ENCODE data around the gene CCL3.

Gene CCL3

DNA sequence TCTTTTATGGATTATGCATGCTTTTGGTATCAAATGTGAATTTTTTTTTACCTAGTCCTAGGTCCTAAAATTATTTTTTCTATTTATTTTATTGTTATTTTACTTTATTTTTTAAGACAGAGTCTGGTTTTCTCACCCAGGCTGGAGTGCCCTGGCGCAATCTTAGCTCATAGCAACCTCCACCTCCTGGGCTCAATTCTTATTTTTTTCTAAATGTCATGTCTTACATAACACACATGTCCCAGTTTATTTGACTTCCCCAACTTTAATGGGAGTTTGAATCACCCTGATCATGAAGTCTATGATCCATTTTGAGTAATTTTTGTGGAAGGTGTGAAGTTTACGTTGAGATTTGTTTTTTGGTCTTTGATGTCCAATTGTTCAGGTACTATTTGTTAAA, 29.1 kb downstream of the CCL3 start:
- DNase-seq (ENCODE audit: insufficient read length, low spot score) (no peak), FAIRE-seq (no peak)
- no peak for TF ChIP-seq POLR2A (IDR thresholded peaks at IDR 0.05; ENCODE audit: low read depth, low read length)

DNA sequence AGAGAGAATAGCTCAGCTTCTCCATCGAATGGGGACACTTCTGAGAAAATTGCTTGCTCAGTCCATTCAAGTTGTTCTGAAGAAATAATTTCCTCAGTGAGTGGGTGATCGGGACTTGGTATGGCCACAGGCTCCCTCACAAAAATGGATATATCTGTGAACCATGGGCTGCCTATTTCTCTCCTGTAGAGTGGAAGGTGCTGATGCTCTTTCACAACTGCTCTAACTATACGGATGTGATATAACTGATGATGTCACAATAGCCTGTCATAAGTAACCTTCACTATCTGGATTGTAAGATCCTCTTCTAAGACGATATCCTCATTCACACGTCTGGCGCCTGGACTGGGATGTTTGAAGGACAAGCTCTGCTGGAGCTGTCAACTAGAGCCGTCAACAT, 30.5 kb downstream of the CCL3 start:
- FAIRE-seq, result no peak
- no peak for TF ChIP-seq POLR2A (IDR thresholded peaks at IDR 0.05; ENCODE audit: low read depth, low read length)

DNA sequence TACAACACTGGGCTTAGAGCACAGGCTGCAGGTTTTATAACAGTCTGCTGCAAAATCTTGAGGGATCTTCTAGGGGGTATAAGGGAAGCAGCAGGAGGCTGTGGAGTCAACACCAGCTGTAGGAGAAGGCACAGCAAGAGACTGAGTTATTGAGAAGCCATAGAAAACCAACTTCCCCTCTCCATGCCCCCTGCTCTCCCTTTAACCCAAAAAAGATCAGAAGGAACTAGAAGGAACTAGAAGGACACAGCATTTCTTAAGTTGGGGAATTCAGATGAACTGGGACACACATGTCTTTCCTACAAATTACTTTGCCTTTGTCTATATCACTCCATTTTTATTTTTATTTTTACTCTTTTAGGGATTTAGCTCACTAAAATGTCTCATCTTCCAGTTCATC, 32.0 kb downstream of the CCL3 start:
- DNase-seq (ENCODE audit: insufficient read length, low spot score) (no peak), FAIRE-seq (no peak)
- TF ChIP-seq POLR2A (IDR thresholded peaks at IDR 0.05; ENCODE audit: low read depth, low read length), result no peak

More for the DNA sequence above, 30.5 kb downstream of the CCL3 start:
- DNase-seq (ENCODE audit: insufficient read length, low spot score), result no peak

DNA sequence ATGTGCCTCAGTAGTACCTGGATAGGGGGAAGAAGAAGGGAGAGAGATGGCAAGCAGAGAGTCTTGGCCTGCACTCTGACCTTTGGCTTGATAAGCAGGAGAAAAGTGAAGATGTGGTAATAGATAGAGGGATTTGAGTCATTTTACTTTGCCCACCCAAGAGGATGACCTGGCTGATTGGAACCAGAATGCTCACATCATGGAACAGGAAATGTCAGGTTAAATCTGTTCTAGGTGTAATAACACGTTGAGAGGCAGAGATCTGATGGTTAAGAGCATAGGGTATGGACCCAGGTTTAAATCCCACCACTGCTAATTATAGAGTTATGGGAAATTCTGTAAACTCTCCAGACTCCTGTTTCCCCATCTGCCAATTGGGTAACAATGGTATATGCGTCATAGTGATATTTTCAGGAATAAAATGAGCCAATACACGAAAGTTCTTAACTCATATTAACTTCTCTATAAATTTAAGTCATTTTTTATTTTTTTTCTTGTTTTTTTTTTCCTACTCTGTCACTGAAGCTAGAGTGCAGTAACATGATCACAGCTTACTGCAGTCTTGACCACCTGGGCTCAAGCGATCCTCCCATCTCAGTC, 33.9 kb downstream of the CCL3 start:
- FAIRE-seq (no peak), DNase-seq (ENCODE audit: insufficient read length, low spot score) (no peak)
- TF ChIP-seq POLR2A (IDR thresholded peaks at IDR 0.05; ENCODE audit: low read depth, low read length), result no peak

DNA sequence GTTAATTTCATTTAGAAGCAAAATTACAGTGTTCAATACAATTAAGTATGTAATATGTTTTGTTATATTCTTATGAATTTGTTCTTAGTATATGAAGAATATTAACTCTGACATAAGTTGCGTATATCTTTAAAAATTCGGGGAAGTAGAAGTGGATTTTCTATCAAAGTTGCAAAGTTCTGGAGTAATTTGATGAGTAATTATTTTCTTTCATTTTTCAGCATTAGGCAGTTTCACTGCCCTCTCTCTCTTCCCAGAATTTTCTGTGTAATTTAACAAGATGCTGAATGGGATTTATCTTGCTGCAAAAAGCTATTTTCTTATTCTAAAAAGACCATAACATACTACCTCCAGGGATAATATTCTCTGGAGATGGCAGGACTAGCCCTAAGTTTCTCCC, 34.8 kb downstream of the CCL3 start:
- FAIRE-seq, result no peak

DNA sequence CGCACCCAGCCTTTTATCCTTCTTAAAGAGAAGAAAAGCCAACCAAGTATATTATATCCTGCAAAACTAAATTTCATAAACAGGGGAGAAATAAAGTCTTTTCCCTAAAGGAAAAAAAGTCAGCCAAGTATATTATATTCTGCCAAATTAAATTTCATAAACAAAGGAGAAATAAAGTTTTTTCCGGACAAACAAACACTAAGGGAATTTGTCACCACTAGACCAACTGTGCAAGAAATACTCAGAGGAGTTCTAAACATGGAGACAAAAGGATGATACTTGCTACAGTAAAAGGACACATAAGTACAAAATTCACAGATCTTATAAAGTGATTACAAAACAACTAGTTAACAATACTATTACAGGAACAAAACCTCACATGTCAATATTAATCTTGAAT, 40.3 kb downstream of the CCL3 start:
- TF ChIP-seq POLR2A (IDR thresholded peaks at IDR 0.05; ENCODE audit: low read depth, low read length), result no peak

More for the DNA sequence above, 34.8 kb downstream of the CCL3 start:
- no peak for TF ChIP-seq POLR2A (IDR thresholded peaks at IDR 0.05; ENCODE audit: low read depth, low read length)
- no peak for DNase-seq (ENCODE audit: insufficient read length, low spot score)

DNA sequence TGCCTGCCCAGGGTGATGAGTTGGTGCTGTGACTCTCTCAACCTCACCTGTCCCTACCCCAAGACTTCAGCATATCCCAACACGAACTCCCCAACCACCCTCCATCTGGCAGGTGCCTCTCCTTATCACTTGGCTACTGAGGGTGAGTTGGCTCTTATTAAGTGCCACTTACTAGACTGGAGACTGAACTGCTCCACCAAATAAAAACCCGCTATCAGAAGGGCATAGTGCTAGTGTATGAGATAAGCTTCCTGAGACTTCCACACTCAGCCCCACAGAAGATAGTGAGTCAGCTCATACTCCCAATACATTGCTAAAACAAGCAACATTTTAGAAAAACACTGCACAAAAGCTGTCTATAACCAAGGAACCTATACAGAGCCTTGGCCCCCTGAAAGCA, 41.9 kb downstream of the CCL3 start:
- TF ChIP-seq POLR2A (IDR thresholded peaks at IDR 0.05; ENCODE audit: low read depth, low read length), result no peak

More for the DNA sequence above, 40.3 kb downstream of the CCL3 start:
- DNase-seq (ENCODE audit: insufficient read length, low spot score) (no peak), FAIRE-seq (no peak)

More for the DNA sequence above, 41.9 kb downstream of the CCL3 start:
- DNase-seq (ENCODE audit: insufficient read length, low spot score), result no peak
- no peak for FAIRE-seq

All from H54 (cell line).